GM19328 (cell line): Measurements from ENCODE around the gene LAGE3.

ENCODE experiments used
- ATAC-seq: cut with Tn5 transposase; IDR thresholded peaks from one replicate; pipeline ENCODE4 v1.9.1; 2021; ENCODE audit warnings: mild to moderate bottlenecking, moderate library complexity; ENCODE audit not compliant: unreplicated experiment

Gene LAGE3

DNA sequence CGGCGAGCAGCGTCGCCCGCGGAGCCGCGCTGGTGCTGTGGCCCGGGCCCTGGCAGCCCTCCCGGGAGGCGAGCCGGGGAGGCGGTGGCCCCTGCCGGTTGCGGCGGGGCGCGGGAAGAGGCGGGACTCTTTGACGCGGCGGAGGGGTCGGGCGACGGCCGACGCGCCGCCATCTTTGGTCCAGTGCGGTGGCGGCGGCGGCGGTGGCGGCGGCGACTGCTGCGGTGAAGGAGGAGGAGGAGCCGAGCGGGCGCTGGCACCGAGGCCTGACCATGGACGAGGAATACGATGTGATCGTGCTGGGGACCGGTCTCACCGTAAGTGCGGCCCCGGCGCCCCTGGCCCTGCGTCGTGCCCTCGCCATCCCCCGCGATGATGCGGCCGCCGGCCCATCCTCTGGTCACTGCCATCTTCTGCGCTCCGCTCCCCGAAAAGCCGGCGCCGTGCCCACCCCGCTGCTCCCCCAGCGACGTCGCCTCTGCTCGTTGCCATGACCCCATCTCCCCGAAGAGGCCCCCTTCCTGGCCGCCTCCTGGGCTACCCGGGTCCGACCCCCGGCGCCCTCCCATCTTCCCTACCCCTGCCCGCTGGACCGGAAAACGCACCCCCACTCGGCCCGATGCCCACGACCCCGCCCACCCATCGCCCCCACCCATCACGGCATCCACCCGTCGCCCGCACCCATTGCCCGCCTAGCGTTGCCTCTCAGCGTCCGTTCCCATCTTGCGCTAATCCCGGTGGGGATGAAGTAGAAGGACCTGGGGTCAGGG, 41.9 kb downstream of the LAGE3 start, which contains the start of gene GDI1:
TSS of gene GDI1 (plus strand) at position 172 of the 770 bp plus-strand sequence. CDS start at position 273, 101 bp downstream.
- ATAC-seq: no peak

DNA sequence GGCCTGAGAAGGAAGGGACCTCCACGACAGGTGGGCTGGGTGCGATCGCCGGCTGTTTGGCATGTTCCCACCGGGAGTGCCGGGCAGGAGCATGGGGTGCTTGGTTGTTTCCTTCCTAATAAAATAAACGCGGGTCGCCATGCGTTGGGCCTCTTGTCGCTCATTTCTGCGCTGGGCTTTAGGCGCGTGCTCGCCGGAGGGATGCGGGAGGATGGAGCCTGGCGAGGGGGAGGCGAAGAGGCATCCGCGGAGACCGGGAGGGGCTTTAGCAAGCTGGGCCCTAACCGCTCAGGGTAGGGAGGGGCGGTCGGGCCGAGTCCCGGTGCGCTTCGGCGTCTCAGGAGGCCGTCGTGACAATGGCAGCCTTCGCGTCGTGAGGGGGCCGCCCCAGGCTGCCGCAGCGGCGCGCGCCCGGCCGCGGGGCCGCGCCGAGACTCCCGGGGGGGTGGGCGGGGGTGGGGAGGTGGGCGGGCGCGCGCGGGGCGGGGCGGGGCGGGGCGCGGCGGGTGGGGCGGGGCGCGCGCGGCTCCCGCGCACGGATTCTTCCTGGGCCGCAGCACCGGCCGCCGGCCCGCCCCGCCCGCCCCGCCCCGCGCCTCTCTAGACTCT, 42.6 kb downstream of the LAGE3 start:
- ATAC-seq: no peak

DNA sequence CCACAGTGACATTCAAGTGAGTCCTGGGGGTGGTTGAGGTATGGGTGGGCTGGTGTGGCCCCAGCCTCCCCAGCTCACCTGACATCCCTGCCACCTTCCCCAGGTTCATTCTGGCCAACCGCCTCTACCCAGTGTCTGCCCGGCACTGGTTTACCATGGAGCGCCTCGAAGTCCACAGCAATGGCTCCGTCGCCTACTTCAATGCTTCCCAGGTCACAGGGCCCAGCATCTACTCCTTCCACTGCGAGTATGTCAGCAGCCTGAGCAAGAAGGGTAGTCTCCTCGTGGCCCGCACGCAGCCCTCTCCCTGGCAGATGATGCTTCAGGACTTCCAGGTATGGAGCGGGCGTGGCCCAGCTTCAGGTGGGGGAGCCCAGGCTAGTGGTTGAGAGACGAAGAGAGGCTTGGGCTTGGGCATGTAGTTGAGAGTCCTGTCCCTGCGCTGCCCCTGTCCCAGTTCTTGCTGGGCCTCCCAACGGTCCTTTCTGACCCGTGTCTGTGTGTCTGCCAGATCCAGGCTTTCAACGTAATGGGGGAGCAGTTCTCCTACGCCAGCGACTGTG, 43.8 kb downstream of the LAGE3 start:
- no peak for ATAC-seq

DNA sequence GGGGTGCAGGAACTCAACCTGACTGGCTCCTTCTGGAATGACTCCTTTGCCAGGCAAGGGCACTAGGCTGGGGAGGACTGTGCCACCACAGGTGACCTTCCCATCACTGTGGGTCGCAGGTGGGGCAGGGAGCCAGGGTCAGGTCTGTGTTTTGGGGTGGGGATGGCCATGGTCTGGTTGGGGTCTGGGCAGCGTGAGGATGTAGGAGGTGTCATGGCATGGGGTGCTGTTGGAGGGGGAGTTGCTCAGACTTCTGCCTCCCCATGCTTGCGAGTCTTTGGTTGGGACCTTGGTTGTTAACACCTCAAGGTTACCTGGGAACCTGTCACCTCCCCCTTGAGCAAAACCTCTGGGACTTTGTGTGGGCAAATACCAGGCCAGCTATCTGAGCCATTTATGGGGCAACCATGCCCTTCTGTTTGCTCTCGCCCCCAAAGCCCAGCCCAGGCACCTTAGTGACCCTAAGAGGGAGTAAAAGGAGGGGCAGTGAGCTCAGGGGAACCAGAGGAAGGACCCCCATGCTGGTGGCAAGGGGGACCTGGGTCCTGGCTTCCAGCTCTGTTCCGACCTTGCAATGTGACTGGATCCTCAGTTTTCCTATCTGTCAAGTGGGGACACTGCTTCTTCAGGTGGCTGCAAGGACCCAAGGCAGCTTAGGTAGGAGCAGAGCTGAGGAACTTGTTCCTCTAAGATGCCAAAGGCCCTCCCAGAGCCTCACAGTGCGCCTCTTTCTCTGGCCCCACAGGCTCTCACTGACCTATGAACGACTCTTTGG, 44.5 kb downstream of the LAGE3 start:
- no peak for ATAC-seq

DNA sequence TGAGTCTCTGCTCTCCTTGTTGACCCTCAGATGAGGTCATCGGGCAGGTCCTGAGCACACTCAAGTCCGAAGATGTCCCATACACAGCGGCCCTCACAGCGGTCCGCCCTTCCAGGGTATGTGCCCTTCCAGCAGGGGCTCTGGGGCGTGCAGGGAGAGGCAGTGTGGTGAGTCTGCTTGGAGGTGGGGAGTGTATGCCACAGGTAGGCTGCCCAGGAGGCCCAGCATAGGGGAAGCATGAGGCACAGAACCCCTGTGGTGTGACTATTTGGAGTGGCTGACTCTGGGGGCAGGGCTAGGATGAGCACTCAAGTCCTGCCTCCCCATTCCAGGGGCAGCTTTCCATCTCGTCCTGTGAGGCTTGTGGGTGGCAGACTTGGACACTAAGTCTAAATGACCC, 45.5 kb downstream of the LAGE3 start:
- no peak for ATAC-seq

DNA sequence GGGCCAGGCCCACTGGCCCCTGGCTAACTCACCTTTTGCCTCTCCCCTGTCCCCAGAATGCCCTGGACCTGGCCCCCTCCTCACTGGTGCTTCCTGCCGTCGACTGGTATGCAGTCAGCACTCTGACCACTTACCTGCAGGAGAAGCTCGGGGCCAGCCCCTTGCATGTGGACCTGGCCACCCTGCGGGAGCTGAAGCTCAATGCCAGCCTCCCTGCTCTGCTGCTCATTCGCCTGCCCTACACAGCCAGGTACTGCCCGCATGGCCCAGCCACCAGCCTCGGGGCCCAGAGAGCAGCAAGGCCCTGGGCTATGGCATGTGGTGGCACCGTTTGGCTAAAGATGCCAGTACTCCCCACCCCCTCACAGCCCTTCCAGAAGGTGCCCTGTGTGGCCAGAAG, 46.9 kb downstream of the LAGE3 start:
- ATAC-seq: no peak

DNA sequence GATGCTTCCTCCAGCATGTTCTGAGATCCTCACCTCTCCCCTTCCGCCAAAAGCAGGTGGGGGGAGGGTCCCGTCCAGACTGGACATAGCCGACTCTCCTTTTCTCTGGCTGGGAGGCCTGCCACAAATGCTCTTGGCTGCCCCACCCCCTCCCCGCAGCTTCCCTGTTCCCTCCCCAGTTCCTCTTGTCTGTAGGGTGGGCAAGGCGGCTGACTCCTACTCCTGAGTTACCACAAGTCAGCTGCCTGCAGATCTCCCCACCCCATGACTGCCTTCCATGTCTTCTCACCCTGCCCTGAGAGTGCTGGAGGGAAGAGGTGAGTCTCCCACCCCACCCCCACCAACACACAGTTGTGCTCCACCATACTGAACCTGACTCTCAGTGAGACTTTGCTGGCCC, 47.7 kb downstream of the LAGE3 start:
- ATAC-seq: no peak

DNA sequence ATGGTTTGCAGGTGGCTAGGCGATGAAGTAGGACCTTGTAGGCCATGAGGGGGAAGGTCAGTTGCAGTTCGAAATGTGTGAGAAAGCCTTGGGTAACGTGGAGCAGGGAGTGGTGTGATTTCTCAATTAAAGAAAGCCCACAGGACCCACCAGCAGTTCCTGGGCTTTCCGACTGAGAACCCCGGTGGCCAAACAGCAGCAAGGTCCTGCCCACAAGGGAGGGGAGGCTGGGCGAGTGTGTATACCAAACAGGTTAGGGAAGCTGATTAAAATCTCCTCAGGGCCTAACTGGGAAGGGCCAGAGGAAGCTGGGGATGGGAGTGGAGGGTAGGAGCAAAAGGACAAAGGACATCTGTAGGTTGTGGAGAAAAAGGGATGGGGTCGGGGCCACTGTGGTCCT, 48.2 kb downstream of the LAGE3 start:
- ATAC-seq: no peak

DNA sequence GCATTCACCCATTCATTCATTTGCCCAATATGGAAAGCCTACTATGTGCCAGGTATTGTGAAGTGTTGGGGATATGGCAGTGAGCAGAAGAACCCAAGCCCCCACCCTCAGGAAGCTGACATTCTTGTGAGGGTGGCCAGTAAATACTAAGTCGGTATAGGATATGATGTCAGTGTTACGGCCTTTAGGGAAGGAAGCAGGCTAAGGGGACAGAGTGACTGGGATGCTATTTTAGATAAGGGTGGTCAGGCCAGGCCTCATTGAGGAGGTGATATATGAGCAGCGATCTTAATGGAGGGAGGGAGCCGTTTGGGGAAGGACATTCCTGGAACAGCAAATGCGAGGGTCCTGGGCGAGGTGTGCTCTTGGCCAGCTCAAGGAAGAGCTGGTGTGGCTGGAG, 48.6 kb downstream of the LAGE3 start:
- ATAC-seq: no peak

DNA sequence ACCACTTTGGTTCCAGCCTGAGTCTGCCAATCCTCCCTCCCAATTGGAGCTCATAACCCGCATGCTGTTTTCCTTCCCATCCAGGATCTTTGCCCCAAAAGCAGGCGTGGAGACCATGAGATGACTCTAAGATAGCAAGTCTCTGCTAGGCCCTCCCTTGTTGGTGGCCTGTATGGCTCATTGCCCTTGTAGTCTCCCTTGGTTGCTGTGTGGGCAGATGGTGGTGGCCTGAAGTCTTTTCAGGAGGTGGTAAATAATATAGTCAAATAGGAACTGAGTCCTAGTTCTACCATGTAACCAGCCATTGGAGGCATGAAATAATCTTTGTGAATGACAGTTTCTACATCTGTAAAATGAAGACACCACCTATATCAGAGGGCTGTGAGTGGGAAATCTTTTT, 49.4 kb downstream of the LAGE3 start:
- no peak for ATAC-seq

DNA sequence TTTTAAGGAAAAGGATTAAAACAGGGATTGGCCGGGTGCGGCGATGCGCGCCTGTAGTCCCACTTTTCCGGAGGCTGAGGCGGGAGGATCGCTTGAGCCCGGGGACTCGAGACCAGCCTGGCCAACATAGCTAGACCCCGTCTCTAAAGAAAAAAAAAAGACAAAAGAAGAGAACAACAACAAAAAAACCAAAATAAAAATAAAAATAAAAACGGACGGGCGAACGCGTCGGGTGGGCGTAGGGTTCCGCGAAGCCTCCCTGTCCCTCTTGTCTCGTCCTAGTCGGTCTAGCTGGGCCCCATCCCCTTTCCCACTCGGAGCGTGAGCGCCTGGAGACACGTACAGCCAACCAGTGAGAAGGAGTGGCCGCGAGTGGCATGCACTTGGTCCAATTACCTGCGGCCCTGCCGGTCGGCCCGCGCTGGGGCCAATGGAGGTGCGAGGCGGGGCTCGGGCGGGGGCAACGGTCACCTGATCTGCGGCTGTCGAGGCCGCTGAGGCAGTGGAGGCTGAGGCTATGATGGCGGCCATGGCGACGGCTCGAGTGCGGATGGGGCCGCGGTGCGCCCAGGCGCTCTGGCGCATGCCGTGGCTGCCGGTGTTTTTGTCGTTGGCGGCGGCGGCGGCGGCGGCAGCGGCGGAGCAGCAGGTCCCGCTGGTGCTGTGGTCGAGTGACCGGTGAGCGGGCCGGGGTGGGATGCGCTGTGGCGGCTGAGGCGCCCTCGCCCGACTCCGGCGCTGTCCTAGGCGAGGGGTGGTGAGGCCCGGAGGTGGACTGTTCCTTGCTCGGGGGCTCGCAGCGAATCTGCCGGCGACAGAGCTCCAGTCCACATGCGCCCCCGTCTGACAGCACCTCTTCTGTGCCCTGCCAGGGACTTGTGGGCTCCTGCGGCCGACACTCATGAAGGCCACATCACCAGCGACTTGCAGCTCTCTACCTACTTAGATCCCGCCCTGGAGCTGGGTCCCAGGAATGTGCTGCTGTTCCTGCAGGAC, 50.6 kb downstream of the LAGE3 start, which contains the start of gene ATP6AP1:
TSS of gene ATP6AP1 (plus strand) at position 502 of the 996 bp plus-strand sequence. CDS start at position 518, 16 bp downstream.
- peak; percentile 92 for ATAC-seq
